HepG2 (cell line): ENCODE measurements around the gene KRTAP10-11. TPM values are rescaled to one million over a fixed set of nuclear protein-coding genes. Genes with fewer than 3 reads are reported as not detected.
A peak's percentile ranks its signal among the peaks of the same experiment; 100 is the strongest.

Source experiments
- ATAC-seq: fragments of 200-7000 bp; cut with Tn5 transposase; 3 replicates; pipeline ENCODE4 v1.9.1; 2020; ENCODE audit warnings: mild to moderate bottlenecking, moderate library complexity
- BruUV-seq: library from RNA; stranded (reverse); fragments of 400-500 nt; replicated peaks from 2 replicates; lab custom pipeline; 2021; lab: Mats Ljungman, UMichigan
- CTCF ChIA-PET: fragments of 300-600 bp; formaldehyde crosslinking; extraction: SDS; loops from one replicate; lab custom pipeline; 2021; ENCODE audit warnings: low total read pairs, inconsistent platforms, low intra/inter-chr PET ratio; lab: Yijun Ruan, JAX
- POLR2A ChIA-PET: fragments of 350-600 bp; sonication (Branson Sonifier 250); formaldehyde crosslinking; loops from one replicate; lab custom pipeline; 2020; ENCODE audit warnings: antibody characterized with exemption, inconsistent platforms; lab: Yijun Ruan, JAX
- DNase-seq: peaks from one replicate; pipeline ENCODE4 v3.0.0-alpha.2; 2015; ENCODE audit warnings: low spot score
- FAIRE-seq: peaks from 3 replicates; lab custom pipeline; 2011; peaks lifted over from hg19 to GRCh38; lab: Jason Lieb, UNC
- H2AFZ ChIP-seq: one replicate; pipeline ENCODE4 v1.6.1; 2011; ENCODE audit warnings: low read length, inconsistent platforms
- H3K27ac ChIP-seq: fragments of 300-600 bp; 3 replicates; pipeline ENCODE4 v1.8.0; 2011; ENCODE audit warnings: mixed run types, mild to moderate bottlenecking, mixed read lengths, low read length, inconsistent platforms; ENCODE audit not compliant: insufficient read depth; ENCODE audit errors: extremely low read length
- H3K27me3 ChIP-seq, 2 experiments: fragments of 200-600 bp in 1 of 2; 2 replicates in 1 of 2; 3 replicates in 1 of 2; pipeline versions ENCODE4 v1.6.0 to v1.8.0; 2011; ENCODE audit warnings: low read length in 2 of 2, mild to moderate bottlenecking in 2 of 2, moderate library complexity in 2 of 2, inconsistent platforms in 1 of 2; ENCODE audit not compliant: insufficient read depth in 2 of 2, control insufficient read depth in 1 of 2
- H3K36me3 ChIP-seq, 2 experiments: fragments of 200-600 bp in 1 of 2; replicated peaks in 1 of 2; 2 replicates in 1 of 2; 3 replicates in 1 of 2; pipeline versions ENCODE4 v1.5.1 to v1.8.0; 2011; ENCODE audit warnings: low read length in 2 of 2, inconsistent platforms in 1 of 2; ENCODE audit not compliant: insufficient read depth in 2 of 2, control insufficient read depth in 1 of 2
- H3K4me1 ChIP-seq: 2 replicates; pipeline ENCODE4 v1.5.1; 2012; ENCODE audit warnings: low read length, inconsistent platforms; ENCODE audit not compliant: insufficient read depth
- H3K4me2 ChIP-seq: 2 replicates; pipeline ENCODE4 v1.6.0; 2011; ENCODE audit warnings: low read depth, low read length, inconsistent platforms
- H3K4me3 ChIP-seq, 3 experiments: fragments of 200-600 bp in 1 of 3; sonication (generic), shearing (Covaris generic) in 1 of 3; replicated peaks in 1 of 3; 2 replicates each; pipeline ENCODE4 v1.5.1; 2011 to 2016; ENCODE audit warnings: low read length in 3 of 3, inconsistent platforms in 2 of 3, low read depth in 2 of 3, mild to moderate bottlenecking in 2 of 3, control low read depth in 1 of 3, mixed read lengths in 1 of 3; ENCODE audit not compliant: insufficient read depth in 1 of 3
- H3K79me2 ChIP-seq: one replicate; pipeline ENCODE4 v1.6.1; 2011; ENCODE audit warnings: low read length, inconsistent platforms; ENCODE audit not compliant: insufficient read depth
- H3K9ac ChIP-seq: 2 replicates; pipeline ENCODE4 v1.6.0; 2011; ENCODE audit warnings: mild to moderate bottlenecking, low read depth, low read length, inconsistent platforms; ENCODE audit not compliant: insufficient read depth
- H3K9me3 ChIP-seq: 2 replicates; pipeline ENCODE4 v1.5.1; 2012; ENCODE audit warnings: mild to moderate bottlenecking, low read length
- H4K20me1 ChIP-seq: 2 replicates; pipeline ENCODE4 v1.6.0; 2011; ENCODE audit warnings: inconsistent platforms, mild to moderate bottlenecking, low read length, moderate library complexity; ENCODE audit not compliant: insufficient read depth
- ATF4 ChIP-seq, 2 experiments: fragments of 450-650 bp in 1 of 2; sonication (generic) in 1 of 2; formaldehyde crosslinking; IDR thresholded peaks; 2 replicates each; pipeline versions ENCODE4 v1.5.0 to v1.8.0; 2020 to 2022; ENCODE audit warnings: mild to moderate bottlenecking in 1 of 2, missing genetic modification reagents in 1 of 2
- FOXA1 ChIP-seq, 2 experiments: fragments of 450-650 bp in 1 of 2; sonication (generic) in 1 of 2; formaldehyde crosslinking in 1 of 2; IDR thresholded peaks; 2 replicates each; pipeline versions ENCODE4 v1.4.0 to v1.6.1; 2016 to 2020; ENCODE audit warnings: missing genetic modification reagents in 1 of 2
- GABPA ChIP-seq, 2 experiments: IDR thresholded peaks; 2 replicates each; pipeline ENCODE4 v1.6.1; 2011 to 2016; ENCODE audit warnings: low read depth in 2 of 2, low read length in 1 of 2, missing biosample characterization in 1 of 2, missing genetic modification characterization in 1 of 2
- JUND ChIP-seq: sonication (generic); formaldehyde crosslinking; IDR thresholded peaks from 2 replicates; pipeline ENCODE4 v1.8.0; 2022; ENCODE audit warnings: mild to moderate bottlenecking, missing genetic modification reagents
- POLR2AphosphoS5 ChIP-seq: IDR thresholded peaks from 2 replicates; pipeline ENCODE4 v1.6.1; 2012; ENCODE audit warnings: low read depth, low read length
- RARA ChIP-seq: IDR thresholded peaks from 2 replicates; pipeline ENCODE4 v1.6.1; 2016; ENCODE audit warnings: missing genetic modification reagents, missing compliant biosample characterization
- SIN3A ChIP-seq: IDR thresholded peaks from 2 replicates; pipeline ENCODE4 v1.6.1; 2011; ENCODE audit warnings: low read depth, mild to moderate bottlenecking, control low read depth, low read length, borderline replicate concordance
- SMARCC2 ChIP-seq: fragments of 450-650 bp; IDR thresholded peaks from 2 replicates; pipeline ENCODE4 v1.6.1; 2017; ENCODE audit warnings: antibody characterized with exemption, mild to moderate bottlenecking
- THYN1 ChIP-seq: sonication (generic); formaldehyde crosslinking; IDR thresholded peaks from 2 replicates; pipeline ENCODE4 v1.8.1; 2023; ENCODE audit warnings: low read depth, mild to moderate bottlenecking, moderate library complexity, missing genetic modification reagents, borderline replicate concordance
- ZBTB25 ChIP-seq: IDR thresholded peaks from 2 replicates; pipeline ENCODE4 v1.6.1; 2018; ENCODE audit warnings: missing genetic modification reagents
- ZNF101 ChIP-seq: sonication (generic); formaldehyde crosslinking; IDR thresholded peaks from 2 replicates; pipeline ENCODE4 v1.4.0; 2020; ENCODE audit warnings: mild to moderate bottlenecking, low read depth, missing genetic modification reagents, borderline replicate concordance
- ZNF607 ChIP-seq: sonication (generic); formaldehyde crosslinking; IDR thresholded peaks from 2 replicates; pipeline ENCODE4 v1.5.1; 2020; ENCODE audit warnings: missing genetic modification reagents, mild to moderate bottlenecking, borderline replicate concordance
- ZNF747 ChIP-seq: sonication (generic); formaldehyde crosslinking; IDR thresholded peaks from 2 replicates; pipeline ENCODE4 v1.8.1; 2023; ENCODE audit warnings: missing genetic modification reagents, mild to moderate bottlenecking, borderline replicate concordance
- ZNF775 ChIP-seq: sonication (generic); formaldehyde crosslinking; IDR thresholded peaks from 2 replicates; pipeline ENCODE4 v1.4.0; 2020; ENCODE audit warnings: missing genetic modification reagents, mild to moderate bottlenecking, moderate library complexity, borderline replicate concordance
- ZNF780A ChIP-seq: sonication (generic); formaldehyde crosslinking; IDR thresholded peaks from 2 replicates; pipeline ENCODE4 v1.8.0; 2022; ENCODE audit warnings: mild to moderate bottlenecking, missing genetic modification reagents, moderate library complexity
- WGBS: methylation state at CpG from one replicate; pipeline ENCODE4 v1.1.6; 2017; ENCODE audit warnings: low lambda C conversion rate; 5-methylcytosine and 5-hydroxymethylcytosine counted together
- in situ Hi-C: cut with HindIII; loops from 2 replicates; pipeline ENCODE4 v1.10.0; 2017; ENCODE audit warnings: low pct_unique_long_range_greater_than_20kb; ENCODE audit not compliant: extremely low pct_ligation_motif_present
- intact Hi-C: fragments of 100-400 bp; cut with micrococcal nuclease; formaldehyde crosslinking; loops from one replicate; pipeline ENCODE4 v1.10.0; 2022; ENCODE audit not compliant: unreplicated experiment
- polyA plus RNA-seq, 8 experiments: library from polyadenylated mRNA; depleted of rRNA in 3 of 8; stranded (reverse) in 7 of 8; unstranded in 1 of 8; fragments of >200 nt; fragmentation: Illumina TruSeq in 4 of 8; extraction: Trizol in 4 of 8; gene quantifications; 2 replicates each; pipeline versions ENCODE4 v1.2.1 to v1.2.3, GENCODE V29; 2011 to 2016; ENCODE audit warnings: low read depth in 4 of 8, missing spikeins in 1 of 8, mixed read lengths in 1 of 8; ENCODE audit not compliant: insufficient read depth in 1 of 8
- total RNA-seq, 5 experiments: library from RNA; depleted of rRNA; stranded (reverse); fragments of >200 nt; fragmentation: Illumina TruSeq; extraction: Trizol; gene quantifications; 2 replicates each; pipeline ENCODE4 v1.2.3, GENCODE V29; 2016; ENCODE audit warnings: low read depth in 1 of 5

The KRTAP10-11 gene
- total and polyA plus RNA-seq, 2 of the 13 experiments (the other 11 are each of a cell fraction or from before 2014, with no cell fraction given), result not detected

GRCh38 chr21:44618909-44619308 is 27.3 kb upstream of the KRTAP10-11 start:
- no TSS peak for BruUV-seq
- Histone ChIP-seq H2AFZ (no peak overlapping the region), H3K4me2 (no peak overlapping the region), H4K20me1 (no peaks in the 10 kb centered on the region)
- DNase-seq (no peak), FAIRE-seq (no peak)
- TF ChIP-seq SMARCC2, result no peak
- no peak for TF ChIP-seq GABPA (IDR thresholded peaks at IDR 0.05; ENCODE audit: low read depth, low read length)
- TF ChIP-seq GABPA (CRISPR knock-in tag; IDR thresholded peaks at IDR 0.05; ENCODE audit: low read depth), result peak; percentile 34; the same call in 1 of the 2 replicates
- no peak for TF ChIP-seq THYN1 (CRISPR knock-in tag)
- TF ChIP-seq FOXA1 (IDR thresholded peaks at IDR 0.05), result no peak
- no peak for TF ChIP-seq FOXA1 (CRISPR knock-in tag; IDR thresholded peaks at IDR 0.05)
- no peak for TF ChIP-seq ZNF775
- TF ChIP-seq POLR2AphosphoS5, result no peak
- no peak for TF ChIP-seq ZNF607 (CRISPR knock-in tag)
- TF ChIP-seq ZNF747 (CRISPR knock-in tag), result no peak
- no peak for TF ChIP-seq JUND (CRISPR knock-in tag)
- no peak for TF ChIP-seq ZNF101 (CRISPR knock-in tag)
- no peak for TF ChIP-seq ATF4 (CRISPR knock-in tag; IDR thresholded peaks at IDR 0.05)
- TF ChIP-seq ZBTB25, result no peak
- no peak for TF ChIP-seq ZNF780A (CRISPR knock-in tag)
- TF ChIP-seq SIN3A, result no peak
- 0 out of 2 replicates have a peak, but pooled peaks have one; percentile 7 for TF ChIP-seq RARA
- TF ChIP-seq, all 625 proteins: peak for 2
- H3K27me3 ChIP-seq, result peaks cover 1 to 28% of the 10 kb centered on the region in 2 experiments; a peak in 3 of 5 replicates
- no peak for ATAC-seq
- intact Hi-C loops (loop anchor here (2.0 kb wide), 1 partner anchor 174 kb away; no protein-coding TSS in a partner anchor), in situ Hi-C loops (no loop called here)
- no peaks in the 10 kb centered on the region for H3K79me2 ChIP-seq
- H3K27ac ChIP-seq, result no peak overlapping the region
- no peaks in the 10 kb centered on the region for H3K4me1 ChIP-seq
- no peak overlapping the region for H3K9ac ChIP-seq
- no peak overlapping the region for H3K4me3 ChIP-seq
- ChIA-PET POLR2A (no interaction called here), CTCF (no interaction called here)
- H3K36me3 ChIP-seq, result no peaks in the 10 kb centered on the region
- H3K9me3 ChIP-seq, result peaks cover 12% of the 10 kb centered on the region
- 52% methylated on average over 3 of the region's 3 CpGs for WGBS
